Measurements from ENCODE around the gene FGFR3.

The FGFR3 gene

GRCh38 chr4:1797861-1798579, 4.9 kb downstream of the FGFR3 start:
- H3K4me3 ChIP-seq (replicated peaks; ENCODE audit: low read depth, low read length) = no peak overlapping the region

DNA sequence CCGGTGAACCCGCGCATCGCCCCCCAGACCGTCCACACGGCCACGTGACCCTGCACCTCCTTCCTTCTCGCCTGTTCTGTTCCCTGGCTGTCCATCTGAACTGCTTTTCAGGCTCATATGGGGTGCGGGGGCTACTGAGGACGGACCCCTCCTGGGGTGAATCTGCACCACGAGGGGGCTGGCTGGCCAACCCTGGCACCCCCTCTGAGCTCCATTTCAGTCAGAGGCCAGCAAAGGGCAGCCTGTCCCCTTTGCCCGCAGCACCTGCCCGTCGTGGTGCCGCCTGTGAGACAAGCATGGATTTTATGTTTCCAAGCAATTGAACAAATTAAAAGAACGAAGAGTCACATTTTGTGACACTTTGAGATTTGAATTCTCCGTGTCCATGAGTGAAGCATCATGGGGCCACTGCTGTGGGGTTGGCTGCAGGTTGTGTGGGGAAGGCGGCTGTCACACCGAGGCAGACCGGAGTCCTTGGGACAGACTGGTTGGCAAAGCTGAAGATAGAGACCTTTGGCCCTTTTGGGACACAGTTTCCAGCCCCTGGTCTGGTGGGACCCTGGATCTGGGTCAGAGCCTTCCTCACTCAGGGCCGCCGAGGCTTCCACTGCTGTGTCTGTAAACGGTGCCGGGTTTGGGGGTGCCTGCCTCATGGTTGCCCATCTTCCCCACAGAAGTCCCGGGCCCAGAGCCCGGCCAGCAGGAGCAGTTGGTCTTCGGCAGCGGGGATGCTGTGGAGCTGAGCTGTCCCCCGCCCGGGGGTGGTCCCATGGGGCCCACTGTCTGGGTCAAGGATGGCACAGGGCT, 5.7 kb downstream of the FGFR3 start:
- TF ChIP-seq, protein P1, sequence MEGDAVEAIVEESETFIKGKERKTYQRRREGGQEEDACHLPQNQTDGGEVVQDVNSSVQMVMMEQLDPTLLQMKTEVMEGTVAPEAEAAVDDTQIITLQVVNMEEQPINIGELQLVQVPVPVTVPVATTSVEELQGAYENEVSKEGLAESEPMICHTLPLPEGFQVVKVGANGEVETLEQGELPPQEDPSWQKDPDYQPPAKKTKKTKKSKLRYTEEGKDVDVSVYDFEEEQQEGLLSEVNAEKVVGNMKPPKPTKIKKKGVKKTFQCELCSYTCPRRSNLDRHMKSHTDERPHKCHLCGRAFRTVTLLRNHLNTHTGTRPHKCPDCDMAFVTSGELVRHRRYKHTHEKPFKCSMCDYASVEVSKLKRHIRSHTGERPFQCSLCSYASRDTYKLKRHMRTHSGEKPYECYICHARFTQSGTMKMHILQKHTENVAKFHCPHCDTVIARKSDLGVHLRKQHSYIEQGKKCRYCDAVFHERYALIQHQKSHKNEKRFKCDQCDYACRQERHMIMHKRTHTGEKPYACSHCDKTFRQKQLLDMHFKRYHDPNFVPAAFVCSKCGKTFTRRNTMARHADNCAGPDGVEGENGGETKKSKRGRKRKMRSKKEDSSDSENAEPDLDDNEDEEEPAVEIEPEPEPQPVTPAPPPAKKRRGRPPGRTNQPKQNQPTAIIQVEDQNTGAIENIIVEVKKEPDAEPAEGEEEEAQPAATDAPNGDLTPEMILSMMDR (IDR thresholded peaks at IDR 0.05; ENCODE audit: low read depth, low read length, missing control alignments) = no peak
- no peak overlapping the region for H3K4me3 ChIP-seq (replicated peaks; ENCODE audit: low read depth, low read length)
- DNase-seq (ENCODE audit: extremely low read depth, low read depth) = no peak

More at GRCh38 chr4:1797861-1798579, 4.9 kb downstream of the FGFR3 start:
- TF ChIP-seq, protein P1 (IDR thresholded peaks at IDR 0.05; ENCODE audit: low read depth, low read length, missing control alignments) = no peak
- no peak for DNase-seq (ENCODE audit: extremely low read depth, low read depth)

- TF ChIP-seq, protein P1 (IDR thresholded peaks at IDR 0.05; ENCODE audit: low read depth, low read length, missing control alignments) = no peak
- DNase-seq (ENCODE audit: extremely low read depth, low read depth) = no peak
- H3K4me3 ChIP-seq (replicated peaks; ENCODE audit: low read depth, low read length) = no peak overlapping the region
Measured at GRCh38 chr4:1799387-1800375, 6.6 kb downstream of the FGFR3 start.

- DNase-seq (ENCODE audit: extremely low read depth, low read depth) = no peak
- TF ChIP-seq, protein P1 (IDR thresholded peaks at IDR 0.05; ENCODE audit: low read depth, low read length, missing control alignments) = no peak
- no peak overlapping the region for H3K4me3 ChIP-seq (replicated peaks; ENCODE audit: low read depth, low read length)
Measured at GRCh38 chr4:1800805-1801204, 7.7 kb downstream of the FGFR3 start.

GRCh38 chr4:1801286-1801958, 8.3 kb downstream of the FGFR3 start:
- H3K4me3 ChIP-seq (replicated peaks; ENCODE audit: low read depth, low read length) = no peak overlapping the region
- TF ChIP-seq, protein P1 (IDR thresholded peaks at IDR 0.05; ENCODE audit: low read depth, low read length, missing control alignments) = no peak
- no peak for DNase-seq (ENCODE audit: extremely low read depth, low read depth)

Measured in HFF-Myc (cell line).